Aorta (tissue), 5 donors: ENCODE data around the gene CREB5. TPM values are rescaled to one million over a fixed set of nuclear protein-coding genes. Genes with fewer than 3 reads are reported as not detected.

Experiments
- ATAC-seq: fragments of 200-7000 bp; cut with Tn5 transposase; one replicate; pipeline ENCODE4 v1.9.1; 2022; ENCODE audit warnings: moderate library complexity; ENCODE audit not compliant: low FRiP score
- DNase-seq, 2 donors: peaks; one replicate each; pipeline ENCODE4 v3.0.0-alpha.2; 2020
- H3K27ac ChIP-seq, 2 donors: one replicate each; pipeline ENCODE4 v1.5.1; 2013; ENCODE audit warnings: low read length in 2 of 2, mild to moderate bottlenecking in 2 of 2, moderate library complexity in 2 of 2, control low read depth in 1 of 2, inconsistent platforms in 1 of 2, low read depth in 1 of 2
- H3K27me3 ChIP-seq, 2 donors: one replicate each; pipeline ENCODE4 v1.6.1; 2013; ENCODE audit warnings: control low read depth in 1 of 2, low read length in 1 of 2, mild to moderate bottlenecking in 1 of 2, moderate library complexity in 1 of 2; ENCODE audit not compliant: insufficient read depth in 2 of 2, control insufficient read depth in 1 of 2
- H3K36me3 ChIP-seq, 2 donors: one replicate each; pipeline ENCODE4 v1.6.1; 2013; ENCODE audit warnings: control low read depth in 1 of 2, low read length in 1 of 2, mild to moderate bottlenecking in 1 of 2; ENCODE audit not compliant: insufficient read depth in 2 of 2, control insufficient read depth in 1 of 2
- H3K4me1 ChIP-seq, 2 donors: one replicate each; pipeline ENCODE4 v1.6.1; 2013; ENCODE audit warnings: low read length in 2 of 2, control low read depth in 1 of 2, mild to moderate bottlenecking in 1 of 2, moderate library complexity in 1 of 2; ENCODE audit not compliant: insufficient read depth in 2 of 2, control insufficient read depth in 1 of 2
- H3K4me3 ChIP-seq, 2 donors: one replicate each; pipeline ENCODE4 v1.5.1; 2013; ENCODE audit warnings: low read length in 2 of 2, control low read depth in 1 of 2, mild to moderate bottlenecking in 1 of 2
- H3K9me3 ChIP-seq: one replicate; pipeline ENCODE4 v1.6.1; 2013; ENCODE audit warnings: mild to moderate bottlenecking, low read length; ENCODE audit not compliant: control insufficient read depth
- WGBS, 2 donors: extraction: QIAGEN DNeasy Blood & Tissue Kit; methylation state at CpG; one replicate each; pipeline ENCODE4 v1.1.7; 2013; 5-methylcytosine and 5-hydroxymethylcytosine counted together
- intact Hi-C, 2 donors: fragments of 100-400 bp; cut with DNase I; formaldehyde crosslinking; loops; one replicate each; pipeline versions ENCODE4 v1.14.2 to v1.15.0; 2022
- polyA plus RNA-seq, 2 donors: library from polyadenylated mRNA; stranded (reverse); fragments of 200-250 nt; gene quantifications; one replicate each; pipeline ENCODE4 v1.2.3, GENCODE V29; 2013
- total RNA-seq, 2 donors: library from RNA; stranded (reverse); fragmentation: NEBNext Ultra II Directional; extraction: Animal tissue kit (Norgen Biotek cat#: 25700); gene quantifications; one replicate each; pipeline ENCODE4 v1.2.1, GENCODE V29; 2021
- donor health status: healthy with polysubstance abuse.
- donor health status: Bipolar disorder and iron deficiency.
- donor health status: DM: no; HTN: no; CAD: no.
- donor health status: DM: no; HTN: no; CAD: no.
- donor health status: DM: yes; HTN: yes; CAD: no.

Gene CREB5
- total and polyA plus RNA-seq, 4 donors = 2.6 to 57.1 (median 17.9) TPM

- Histone ChIP-seq H3K9me3 (no peaks in the 10 kb centered on the region), H3K36me3 (no peaks in the 10 kb centered on the region), H3K4me1 (no peaks in the 10 kb centered on the region), H3K27me3 (no peaks in the 10 kb centered on the region), H3K27ac (no peak overlapping the region), H3K4me3 (no peak overlapping the region)
- ATAC-seq = no peak
- WGBS, 2 donors = 89 to 97% methylated on average over 2 of the region's 2 CpGs
- intact Hi-C loops = no loop called here
- DNase-seq = no peak
Observed at GRCh38 chr7:28510026-28510369, 97.7 kb downstream of the CREB5 start.

GRCh38 chr7:28512668-28513440 lies 100.5 kb downstream of the CREB5 start:
- Histone ChIP-seq H3K4me3 (no peak overlapping the region), H3K9me3 (no peaks in the 10 kb centered on the region), H3K4me1 (no peaks in the 10 kb centered on the region), H3K36me3 (no peaks in the 10 kb centered on the region), H3K27me3 (no peaks in the 10 kb centered on the region), H3K27ac (no peak overlapping the region)
- intact Hi-C loops = no loop called here
- no peak for DNase-seq
- ATAC-seq = no peak
- 93% methylated on average over 9 of the region's 9 CpGs for WGBS, 2 donors

DNA sequence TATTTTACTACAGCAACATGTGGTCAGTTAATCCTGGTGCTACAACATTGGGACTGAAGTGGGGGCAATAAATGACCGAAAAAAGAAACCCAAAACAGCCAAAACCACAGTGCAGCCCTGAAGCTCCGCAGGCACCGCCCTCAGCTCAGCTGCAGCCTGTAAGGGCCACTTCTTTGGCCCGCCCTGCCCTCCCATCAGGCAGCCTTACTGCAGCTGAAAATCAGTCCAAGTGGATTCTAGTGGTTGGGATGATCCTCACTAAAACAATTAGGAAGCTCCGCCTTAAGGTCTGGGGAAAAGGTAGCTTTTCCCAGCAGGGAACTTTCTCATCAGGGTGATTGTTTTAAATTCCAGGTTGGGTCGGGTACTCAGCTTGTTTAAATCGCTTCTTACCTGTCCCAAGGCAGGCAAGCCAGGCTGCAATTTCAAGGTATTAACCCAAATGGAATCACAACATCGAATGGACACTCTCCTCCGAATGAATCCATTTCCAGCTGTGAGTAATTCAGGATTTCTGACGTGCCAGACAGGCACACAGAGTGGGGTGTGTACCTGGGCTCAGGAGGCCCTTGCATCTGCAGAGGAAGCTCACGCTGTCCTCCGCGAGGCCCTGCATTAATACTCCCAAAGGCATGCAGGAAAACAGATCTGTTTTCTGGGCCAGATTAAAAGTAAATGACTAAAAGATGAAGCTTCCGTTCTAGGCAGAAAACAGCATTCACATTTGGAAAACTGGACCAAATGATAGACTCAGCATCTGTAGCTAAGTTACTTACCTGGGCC lies 104.3 kb downstream of the CREB5 start:
- Histone ChIP-seq H3K4me3 (no peak overlapping the region), H3K27me3 (no peaks in the 10 kb centered on the region), H3K9me3 (no peaks in the 10 kb centered on the region), H3K27ac (no peak overlapping the region), H3K4me1 (no peaks in the 10 kb centered on the region), H3K36me3 (no peaks in the 10 kb centered on the region)
- DNase-seq (no peak), ATAC-seq (no peak)
- intact Hi-C loops = no loop called here
- 88 to 92% methylated on average over 14 of the region's 14 CpGs for WGBS, 2 donors

DNA sequence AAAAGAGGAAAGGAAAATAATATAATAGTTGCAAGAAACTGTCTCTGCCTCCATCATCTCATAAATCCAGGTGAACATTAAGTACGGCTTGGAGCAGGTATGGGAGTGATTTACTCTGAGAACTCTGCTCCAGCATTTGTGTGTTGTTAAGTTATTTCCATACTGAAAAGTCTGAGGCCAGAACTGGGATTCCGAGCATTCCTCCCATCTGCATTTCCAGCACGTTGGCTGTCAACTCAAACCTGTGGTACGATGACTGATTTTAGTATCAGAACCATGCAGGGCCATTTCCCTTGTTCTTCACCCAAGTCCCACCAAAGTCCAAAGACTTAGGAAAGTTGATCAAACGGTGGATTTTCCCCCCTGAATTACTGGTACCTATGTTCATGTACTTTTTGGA lies 104.9 kb downstream of the CREB5 start:
- intact Hi-C loops = no loop called here
- ATAC-seq = no peak
- no peak for DNase-seq
- no peak overlapping the region for H3K27ac ChIP-seq
- H3K27me3 ChIP-seq = no peaks in the 10 kb centered on the region
- 53 to 64% methylated on average over 5 of the region's 5 CpGs for WGBS, 2 donors
- no peaks in the 10 kb centered on the region for H3K9me3 ChIP-seq
- H3K4me1 ChIP-seq = no peaks in the 10 kb centered on the region
- no peaks in the 10 kb centered on the region for H3K36me3 ChIP-seq
- no peak overlapping the region for H3K4me3 ChIP-seq

DNA sequence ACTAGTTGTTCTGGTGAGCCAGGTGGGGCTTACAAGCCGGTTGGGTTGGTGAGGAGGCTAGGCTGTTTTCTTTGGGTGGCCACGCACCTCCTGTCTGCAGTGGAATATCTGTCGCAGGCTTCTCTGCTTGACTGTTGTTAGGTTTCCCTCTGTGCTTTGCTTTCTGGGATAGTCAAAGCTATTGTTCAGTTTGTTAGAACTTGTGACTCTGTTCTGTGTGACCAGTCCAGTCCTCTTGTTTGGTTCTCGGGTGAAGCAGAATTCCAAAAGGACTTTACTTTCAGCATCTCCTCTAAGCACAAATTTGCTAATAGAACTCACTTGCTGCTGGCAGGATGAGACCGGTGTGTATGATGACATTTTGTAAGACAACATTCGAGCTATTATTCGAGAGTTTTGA lies 105.3 kb downstream of the CREB5 start:
- 61 to 77% methylated on average over 7 of the region's 7 CpGs for WGBS, 2 donors
- Histone ChIP-seq H3K4me1 (no peaks in the 10 kb centered on the region), H3K27me3 (no peaks in the 10 kb centered on the region), H3K27ac (no peak overlapping the region), H3K9me3 (no peaks in the 10 kb centered on the region), H3K4me3 (no peak overlapping the region), H3K36me3 (no peaks in the 10 kb centered on the region)
- intact Hi-C loops = no loop called here
- ATAC-seq (no peak), DNase-seq (no peak)

GRCh38 chr7:28520074-28521015 lies 108.0 kb downstream of the CREB5 start:
- Histone ChIP-seq H3K27me3 (no peaks in the 10 kb centered on the region), H3K27ac (no peak overlapping the region), H3K9me3 (no peaks in the 10 kb centered on the region), H3K36me3 (no peaks in the 10 kb centered on the region), H3K4me3 (no peak overlapping the region), H3K4me1 (no peaks in the 10 kb centered on the region)
- DNase-seq = no peak
- WGBS, 2 donors = 65 to 69% methylated on average over 9 of the region's 9 CpGs
- ATAC-seq = no peak
- intact Hi-C loops = no loop called here

- intact Hi-C loops = no loop called here
- Histone ChIP-seq H3K36me3 (no peaks in the 10 kb centered on the region), H3K9me3 (no peaks in the 10 kb centered on the region), H3K4me3 (no peak overlapping the region), H3K4me1 (no peaks in the 10 kb centered on the region), H3K27ac (no peak overlapping the region), H3K27me3 (no peaks in the 10 kb centered on the region)
- ATAC-seq (no peak), DNase-seq (no peak)
- 63 to 87% methylated on average over 3 of the region's 3 CpGs for WGBS, 2 donors
Observed at GRCh38 chr7:28524978-28525377, 112.7 kb downstream of the CREB5 start.

- Histone ChIP-seq H3K9me3 (no peaks in the 10 kb centered on the region), H3K27me3 (no peaks in the 10 kb centered on the region), H3K27ac (peak overlapping the region in 1 of 2 donors; percentile 6), H3K36me3 (no peaks in the 10 kb centered on the region), H3K4me1 (no peaks in the 10 kb centered on the region), H3K4me3 (no peak overlapping the region)
- 62 to 89% methylated on average over 2 of the region's 2 CpGs for WGBS, 2 donors
- peak; percentile 3 for ATAC-seq
- DNase-seq = no peak
- intact Hi-C loops = no loop called here
Observed at GRCh38 chr7:28528899-28529298, 116.6 kb downstream of the CREB5 start.
